GM18861 (cell line): ENCODE results near the gene SORBS2.

Experiments
- ATAC-seq: cut with Tn5 transposase; IDR thresholded peaks from one replicate; pipeline ENCODE4 v1.9.1; 2021; ENCODE audit not compliant: unreplicated experiment

Gene SORBS2

DNA sequence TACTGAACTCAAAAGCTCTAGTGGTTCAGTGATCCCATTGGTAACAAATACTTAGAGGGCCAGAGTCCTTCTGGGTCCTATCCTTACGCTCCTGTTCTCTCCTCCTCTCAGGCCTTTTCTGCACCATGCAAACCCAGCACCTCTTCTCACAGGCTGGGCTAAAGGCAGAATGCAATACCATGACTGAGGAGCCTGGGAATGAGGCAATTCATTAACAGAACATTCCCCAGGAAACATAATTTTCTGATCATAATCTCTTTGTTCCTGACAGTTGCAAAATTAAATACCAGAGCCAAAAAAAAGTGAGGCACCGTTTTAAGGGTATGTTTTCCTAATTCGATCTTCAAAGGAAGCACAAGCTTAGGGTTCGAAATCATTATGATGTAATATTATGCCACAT, 9.0 kb downstream of the SORBS2 start:
- ATAC-seq = no peak

DNA sequence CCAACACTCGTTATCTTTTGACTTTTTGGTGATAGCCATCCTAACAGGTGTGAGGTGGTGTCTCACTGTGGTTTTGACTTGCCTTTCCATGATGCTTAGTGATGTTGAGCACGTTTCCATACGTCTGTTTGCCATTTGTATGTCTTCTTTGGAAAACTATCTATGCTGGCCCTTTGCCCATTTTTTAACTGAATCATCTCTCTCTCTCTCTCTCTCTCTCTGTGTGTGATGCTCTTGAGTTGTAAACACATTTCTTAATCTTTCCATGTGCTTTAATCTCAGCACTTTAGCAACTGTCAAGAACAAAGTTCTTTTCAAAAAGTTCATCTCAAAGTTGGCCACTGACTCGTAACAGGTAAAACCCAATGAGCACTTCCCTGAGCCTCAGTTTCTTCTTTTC, 10.5 kb downstream of the SORBS2 start:
- ATAC-seq = no peak

DNA sequence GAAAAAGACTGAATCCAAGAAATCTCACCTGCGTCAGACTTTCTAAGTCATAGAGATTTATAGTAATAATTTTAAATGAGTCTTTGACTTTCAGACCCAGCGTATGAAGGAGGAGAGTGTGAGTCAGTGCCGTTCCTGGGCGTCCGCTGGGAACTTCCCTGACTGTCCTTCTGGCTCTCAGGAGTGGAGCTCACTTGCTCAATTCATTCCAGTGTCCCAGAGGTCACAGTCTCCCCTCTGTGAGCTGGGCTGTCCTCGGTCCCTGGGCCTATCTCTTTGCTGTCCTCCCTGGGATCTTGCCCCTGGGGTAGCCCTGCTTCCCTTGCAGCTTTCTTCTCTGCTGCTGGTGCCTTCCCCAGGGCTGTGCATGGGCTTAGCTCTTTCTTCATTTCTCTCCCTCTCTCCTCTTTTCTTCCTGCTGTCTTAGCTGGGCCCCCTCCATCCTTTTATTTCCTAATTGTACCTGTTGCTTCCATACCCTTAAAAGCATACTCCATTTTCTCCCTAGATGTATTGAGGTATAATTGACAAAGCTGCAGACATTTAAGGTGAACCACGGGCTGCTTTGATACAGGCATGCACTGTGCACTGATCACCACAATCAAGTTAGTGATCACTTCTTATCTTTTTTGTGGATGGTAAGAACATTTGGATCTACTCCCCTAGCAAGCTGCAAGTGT, 11.6 kb downstream of the SORBS2 start:
- no peak for ATAC-seq

DNA sequence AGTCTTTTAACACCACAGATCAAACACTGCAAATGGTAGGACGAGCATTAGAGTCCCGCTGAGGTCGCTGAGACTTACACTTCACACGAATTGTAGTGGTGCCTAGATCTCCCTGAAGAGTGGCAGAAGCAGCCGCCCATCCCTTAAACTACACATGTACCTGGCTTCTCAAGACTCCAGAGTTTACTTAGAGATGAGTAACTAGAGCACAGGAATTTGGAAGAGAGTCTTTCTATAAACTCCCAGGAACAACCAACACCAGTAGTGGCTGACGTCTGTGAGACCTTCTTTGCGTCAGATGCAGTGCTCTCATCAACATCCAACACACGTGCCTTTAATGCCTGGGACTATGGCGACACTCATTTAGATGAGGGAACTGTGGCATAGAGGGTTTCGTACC, 12.6 kb downstream of the SORBS2 start:
- ATAC-seq = no peak

DNA sequence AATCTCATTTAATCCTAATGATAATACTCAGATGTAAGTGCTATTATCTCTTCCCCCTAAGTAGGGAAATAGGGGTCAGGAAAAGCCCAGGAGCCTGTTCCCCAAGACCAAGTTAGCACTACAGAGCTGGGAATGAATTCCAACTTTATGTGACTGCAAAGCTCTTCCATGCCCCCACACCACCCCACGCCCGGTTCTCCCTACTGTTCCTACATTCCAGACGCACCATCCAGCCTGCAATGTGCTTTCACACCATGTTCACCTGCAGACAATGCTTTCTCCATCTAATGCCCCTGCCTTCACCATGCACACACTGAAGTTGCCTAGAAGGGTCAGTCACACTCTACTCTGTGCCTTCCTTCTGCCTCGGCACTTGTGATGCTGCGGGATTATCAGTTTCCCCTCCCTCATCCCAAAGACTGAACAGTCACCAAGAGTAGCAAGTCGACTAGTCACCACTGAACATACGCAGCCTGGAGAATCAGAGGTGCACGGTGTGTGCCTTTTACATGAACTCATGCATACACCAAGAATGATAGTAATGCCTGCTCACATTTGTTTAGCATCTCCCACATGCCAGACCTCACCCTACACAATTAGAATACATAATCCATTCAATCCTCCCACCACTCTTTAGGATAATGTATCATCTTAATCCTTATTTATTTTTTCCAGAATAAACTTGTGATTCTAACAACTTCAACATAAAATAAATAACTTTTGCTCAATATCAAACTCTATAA, 14.2 kb downstream of the SORBS2 start:
- ATAC-seq = no peak

DNA sequence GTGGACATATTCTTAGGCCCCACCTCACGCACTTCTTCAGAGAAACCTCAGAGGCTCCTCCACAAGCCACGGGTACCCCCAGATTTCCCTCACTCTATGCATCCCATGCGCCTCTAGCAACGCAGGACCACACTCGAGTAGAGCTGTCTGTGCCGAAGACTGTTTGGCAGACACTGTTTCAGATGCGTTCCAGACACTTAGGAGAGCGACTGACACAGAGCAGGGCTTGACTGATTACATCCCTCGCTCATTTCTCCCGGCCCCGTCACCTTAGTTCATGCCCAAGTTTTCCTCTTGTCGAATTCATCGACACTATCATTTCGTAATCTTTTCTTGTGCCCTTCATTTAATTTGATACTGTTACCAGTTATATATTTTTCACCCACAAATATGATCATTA, 15.0 kb downstream of the SORBS2 start:
- no peak for ATAC-seq

DNA sequence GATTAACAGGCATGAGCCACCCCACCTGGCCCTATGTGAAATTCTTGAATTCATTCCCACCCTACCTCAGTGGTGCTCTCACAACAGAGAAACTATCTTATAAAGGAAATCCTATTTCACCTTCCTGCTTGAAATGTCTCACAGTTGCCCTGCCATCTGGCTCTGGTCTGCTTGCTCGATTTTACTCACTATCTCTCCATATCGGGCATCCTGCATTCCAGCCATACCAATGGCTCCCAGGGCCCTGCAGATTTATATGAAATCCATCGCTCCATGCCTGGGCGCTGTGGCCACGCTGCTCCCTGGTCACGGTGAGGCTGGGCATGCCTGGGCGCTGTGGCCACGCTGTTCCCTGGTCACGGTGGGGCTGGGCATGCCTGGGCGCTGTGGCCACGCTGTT, 15.8 kb downstream of the SORBS2 start:
- ATAC-seq = no peak

DNA sequence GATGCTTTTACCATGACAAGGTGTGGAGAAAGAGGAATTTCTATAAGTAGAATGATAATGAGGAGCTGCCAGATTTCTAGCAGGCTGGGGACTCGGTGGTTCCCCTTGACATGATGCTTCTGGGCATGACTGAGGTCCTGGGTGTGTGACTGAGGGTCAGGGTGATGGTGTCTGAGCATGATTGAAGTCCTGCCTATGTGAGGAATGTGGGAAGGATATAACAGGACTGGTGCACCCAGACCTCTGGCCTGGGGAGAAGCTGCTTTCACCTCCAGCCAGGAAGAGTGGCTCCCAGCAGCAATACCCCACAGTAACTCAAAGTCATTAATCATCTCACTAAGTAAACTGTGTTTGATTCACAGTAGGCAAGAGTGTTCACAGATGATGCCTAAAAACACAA, 17.4 kb downstream of the SORBS2 start:
- no peak for ATAC-seq

DNA sequence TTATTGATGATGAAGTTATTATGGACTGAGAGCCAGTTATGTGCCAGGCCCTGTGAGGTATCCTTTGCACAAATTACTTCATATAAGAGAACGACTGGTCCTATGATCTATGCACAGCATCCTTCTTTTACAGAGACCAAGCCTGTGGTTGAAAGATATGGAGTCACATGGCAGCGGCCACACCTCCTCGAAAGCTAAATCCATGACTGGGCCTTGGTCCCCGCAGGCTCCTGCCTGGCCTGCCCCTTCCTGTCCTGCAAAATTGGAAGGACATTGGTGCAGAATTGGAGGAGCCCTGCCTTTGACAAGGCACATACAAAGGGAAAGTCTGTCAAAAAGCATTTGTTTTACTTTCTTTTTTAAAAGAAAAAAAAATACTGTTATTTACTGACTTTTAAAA, 18.3 kb downstream of the SORBS2 start:
- no peak for ATAC-seq

DNA sequence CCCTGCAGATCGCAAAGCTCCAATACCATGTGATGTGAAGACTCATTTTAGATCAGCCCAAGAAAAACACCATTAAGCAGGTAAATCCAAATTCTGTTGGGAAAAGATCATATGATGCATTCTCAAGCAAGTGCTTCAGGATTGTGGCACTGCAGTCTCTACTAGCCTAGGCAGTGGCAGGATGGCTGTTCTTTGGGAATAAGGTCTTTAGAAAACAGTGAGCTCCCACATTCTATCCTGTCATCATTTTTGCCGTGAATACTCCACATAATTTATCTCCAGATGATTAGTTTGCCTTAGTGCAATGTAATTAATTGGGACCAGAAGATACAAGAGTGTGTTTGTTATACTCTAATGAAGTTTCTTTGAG, 18.9 kb downstream of the SORBS2 start:
- ATAC-seq = no peak

DNA sequence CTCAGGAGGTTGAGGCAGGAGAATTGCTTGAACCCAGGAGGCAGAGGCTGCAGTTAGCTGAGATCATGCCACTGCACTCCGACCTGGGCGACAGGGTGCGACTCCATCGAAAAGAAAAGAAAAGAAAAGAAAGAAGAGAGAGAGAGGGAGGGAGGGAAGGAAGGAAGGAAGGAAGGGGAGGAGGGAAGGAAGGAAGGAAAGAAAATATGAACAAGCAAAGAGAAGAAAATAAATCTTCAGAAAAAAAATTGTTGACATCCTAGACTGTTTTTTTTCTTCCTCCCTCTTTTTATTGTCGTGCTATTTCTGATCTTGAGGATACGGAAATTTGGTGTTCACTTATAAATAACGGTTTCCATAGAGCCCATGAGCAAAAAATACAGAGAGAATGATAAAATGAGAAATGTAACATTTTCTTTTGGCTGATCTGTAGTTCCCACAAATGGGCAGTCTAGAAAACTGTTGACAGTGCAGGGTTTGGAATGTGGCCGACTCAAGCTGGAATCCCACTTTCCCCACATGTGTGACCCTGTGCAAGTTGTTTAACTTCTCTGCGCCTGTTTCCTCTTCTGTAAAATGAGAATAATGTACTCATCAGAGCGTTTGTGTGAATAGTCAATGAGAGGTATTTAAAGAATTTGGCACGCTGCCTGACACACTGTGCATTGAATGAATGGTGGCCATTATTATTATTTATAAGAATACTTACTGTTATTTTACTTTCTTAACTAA, 19.4 kb downstream of the SORBS2 start:
- ATAC-seq = no peak

DNA sequence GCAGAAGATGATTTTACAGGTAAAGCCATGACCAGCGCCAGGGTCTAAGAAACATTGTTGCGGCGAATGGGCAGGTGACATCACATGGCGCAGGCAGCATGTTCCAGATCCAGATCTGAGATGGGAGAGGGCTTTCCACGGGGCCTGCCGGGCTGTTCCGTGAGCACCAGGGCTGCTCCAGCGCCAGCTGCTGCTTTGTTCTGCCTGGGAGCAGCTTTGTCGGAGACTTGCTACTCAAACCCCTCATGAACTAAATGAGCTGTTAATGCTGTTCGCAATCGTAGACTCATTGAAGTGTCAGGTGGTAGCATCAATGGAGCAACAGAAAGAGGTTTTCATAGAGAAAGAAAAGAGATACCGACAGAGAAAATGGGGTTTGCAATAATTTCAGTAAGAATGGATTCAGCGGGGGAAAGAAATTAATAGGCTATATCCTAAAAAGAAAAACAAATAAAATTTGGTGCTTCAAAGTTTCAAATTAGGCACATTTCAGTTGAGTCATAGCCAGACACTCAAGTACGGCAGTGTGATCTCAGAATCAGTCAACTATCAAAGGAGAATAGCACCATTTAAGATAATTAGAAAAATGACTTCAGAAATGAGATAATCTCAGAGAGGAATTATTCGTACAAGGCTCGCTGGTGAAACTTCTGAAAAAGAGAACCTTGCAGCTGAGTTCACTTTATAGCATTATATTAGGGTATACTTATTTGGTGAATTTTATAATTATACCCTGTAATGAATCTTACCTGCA, 23.9 kb downstream of the SORBS2 start:
- no peak for ATAC-seq

DNA sequence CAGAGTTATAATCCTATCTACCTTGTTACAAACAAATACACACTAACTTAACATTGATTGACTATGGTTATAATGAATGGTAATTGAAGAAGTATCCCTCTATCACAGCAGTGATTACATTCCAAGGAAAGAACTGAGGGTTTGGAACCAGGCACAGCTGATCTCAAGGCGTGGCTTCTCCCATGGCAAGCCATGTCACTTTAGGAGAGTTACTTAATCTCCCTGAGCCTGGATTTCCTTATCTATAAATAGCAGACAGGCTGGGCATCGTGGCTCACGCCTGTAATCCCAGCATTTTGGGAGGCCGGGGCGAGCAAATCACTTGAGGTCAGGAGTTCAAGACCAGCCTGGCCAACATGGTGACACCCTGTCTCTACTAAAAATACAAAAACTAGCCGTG, 25.6 kb downstream of the SORBS2 start:
- no peak for ATAC-seq

DNA sequence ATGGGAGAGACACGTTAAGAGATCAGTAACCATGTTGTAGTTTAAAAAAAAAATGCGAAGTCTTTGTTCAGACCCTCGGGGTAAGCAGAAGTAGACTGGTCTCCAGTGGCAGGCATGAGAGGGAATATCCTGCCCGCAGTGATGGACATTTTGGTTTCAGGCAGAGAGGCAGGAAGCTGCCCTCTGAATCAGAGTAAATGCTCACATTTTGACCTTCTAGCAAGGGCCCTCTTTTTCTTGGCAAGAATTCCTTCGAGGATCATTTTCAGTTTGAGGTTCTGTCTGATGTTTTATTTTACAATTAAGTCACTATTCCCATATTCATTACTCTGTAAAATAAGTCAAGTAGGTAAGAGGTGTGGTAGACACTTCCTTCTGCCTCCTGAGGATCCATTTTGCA, 28.4 kb downstream of the SORBS2 start:
- ATAC-seq = no peak

DNA sequence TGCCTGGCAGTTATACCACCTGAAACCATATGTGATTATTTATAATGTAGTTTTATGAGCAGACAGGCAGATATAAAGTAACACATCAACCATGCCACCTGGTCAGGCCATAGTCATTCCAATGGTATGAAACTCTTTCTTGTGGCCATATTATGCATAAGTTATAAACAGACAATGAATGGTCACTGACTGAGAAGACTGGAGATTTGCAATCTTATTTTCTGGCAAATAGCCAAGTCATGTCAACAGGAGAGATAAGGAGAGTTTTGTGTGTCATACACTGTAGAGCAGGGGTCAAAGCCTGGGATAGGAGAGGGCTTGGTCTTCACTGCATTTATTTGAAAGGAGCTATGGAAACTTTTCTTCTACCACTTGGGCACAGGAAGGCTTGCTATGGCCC, 29.5 kb downstream of the SORBS2 start:
- no peak for ATAC-seq

DNA sequence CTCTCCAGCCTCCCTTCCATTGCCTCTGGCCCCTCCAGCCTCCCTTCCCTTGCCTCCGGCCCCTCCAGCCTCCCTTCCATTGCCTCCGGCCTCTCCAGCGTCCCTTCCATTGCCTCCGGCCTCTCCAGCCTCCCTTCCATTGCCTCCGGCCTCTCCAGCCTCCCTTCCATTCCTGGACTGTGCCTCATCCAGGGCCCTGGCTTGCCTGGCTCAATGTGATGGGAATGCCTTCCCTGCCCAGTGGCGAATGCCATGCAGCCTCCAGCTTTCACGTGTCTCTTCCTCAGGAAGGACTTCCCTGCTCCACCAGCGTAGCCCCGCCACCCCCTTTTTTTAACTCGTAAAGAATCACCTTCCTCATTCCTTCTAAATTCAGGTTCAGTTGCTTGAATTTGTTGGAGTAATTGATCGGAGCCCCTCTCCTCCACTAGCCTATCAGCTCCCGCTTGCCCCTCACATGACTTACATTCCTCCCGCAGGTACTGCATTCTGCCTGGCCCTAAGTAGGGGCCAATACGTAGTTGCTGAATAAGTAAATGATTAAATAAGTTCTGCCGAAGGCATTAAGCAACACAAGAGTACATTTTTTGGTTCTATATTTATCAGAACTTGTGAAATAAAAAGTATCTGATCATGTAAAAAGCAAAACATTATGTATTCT, 30.3 kb downstream of the SORBS2 start:
- ATAC-seq = no peak

DNA sequence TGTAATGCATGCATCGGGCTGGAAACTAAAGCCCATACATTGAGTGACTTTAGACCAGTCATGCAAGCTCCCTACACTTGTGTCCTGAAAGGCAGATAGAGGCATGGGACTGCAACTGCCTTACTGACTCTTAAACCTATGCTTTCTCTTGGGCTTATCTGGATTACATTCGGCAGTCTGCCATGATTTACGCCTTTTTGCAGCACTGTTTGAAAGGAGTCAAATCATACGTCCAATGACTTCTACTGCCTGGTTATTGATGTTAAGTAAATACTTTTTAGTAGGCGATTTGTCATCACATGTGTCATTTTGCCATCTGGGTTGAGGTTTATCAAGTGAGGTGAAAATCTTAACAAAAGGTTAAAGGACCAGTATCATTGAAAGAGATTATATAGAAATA, 31.5 kb downstream of the SORBS2 start:
- ATAC-seq = no peak

DNA sequence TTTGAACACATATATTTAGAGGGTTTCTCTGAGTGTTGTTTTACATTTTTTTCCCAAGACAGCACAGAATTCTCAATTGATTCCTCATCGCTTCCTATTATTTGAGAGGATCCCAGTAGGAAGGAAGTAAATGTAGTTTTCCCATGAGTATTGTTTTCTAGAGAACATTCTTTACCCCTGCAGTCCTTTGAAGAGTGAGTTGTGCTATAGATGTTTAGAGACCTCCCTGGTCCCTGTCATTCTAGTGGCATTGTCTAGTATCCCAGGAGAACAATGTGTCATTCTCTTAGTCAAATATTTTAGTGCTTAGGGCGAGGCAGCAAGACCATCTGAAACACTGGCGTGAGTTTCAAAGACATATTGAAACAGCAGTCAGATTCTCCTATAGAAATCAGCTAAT, 32.5 kb downstream of the SORBS2 start:
- ATAC-seq = no peak

DNA sequence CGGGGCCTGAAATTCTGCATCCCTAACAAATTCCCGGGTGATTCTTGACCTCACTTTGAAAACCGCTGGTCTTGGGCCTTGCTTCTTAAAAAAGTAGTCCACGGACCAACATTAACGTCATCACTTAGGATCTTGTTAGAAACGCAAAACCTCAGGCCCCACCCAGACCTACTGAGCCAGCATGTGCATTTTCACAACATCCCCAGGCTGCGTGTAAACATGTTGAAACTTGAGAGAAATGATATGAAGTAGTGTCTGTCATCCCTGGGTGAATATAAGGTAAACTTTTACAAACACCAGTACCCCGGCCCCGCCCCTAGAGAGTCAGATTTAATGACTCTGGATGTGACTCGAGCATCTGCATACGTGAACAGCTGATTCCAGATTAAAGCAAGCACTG, 33.7 kb downstream of the SORBS2 start:
- no peak for ATAC-seq

DNA sequence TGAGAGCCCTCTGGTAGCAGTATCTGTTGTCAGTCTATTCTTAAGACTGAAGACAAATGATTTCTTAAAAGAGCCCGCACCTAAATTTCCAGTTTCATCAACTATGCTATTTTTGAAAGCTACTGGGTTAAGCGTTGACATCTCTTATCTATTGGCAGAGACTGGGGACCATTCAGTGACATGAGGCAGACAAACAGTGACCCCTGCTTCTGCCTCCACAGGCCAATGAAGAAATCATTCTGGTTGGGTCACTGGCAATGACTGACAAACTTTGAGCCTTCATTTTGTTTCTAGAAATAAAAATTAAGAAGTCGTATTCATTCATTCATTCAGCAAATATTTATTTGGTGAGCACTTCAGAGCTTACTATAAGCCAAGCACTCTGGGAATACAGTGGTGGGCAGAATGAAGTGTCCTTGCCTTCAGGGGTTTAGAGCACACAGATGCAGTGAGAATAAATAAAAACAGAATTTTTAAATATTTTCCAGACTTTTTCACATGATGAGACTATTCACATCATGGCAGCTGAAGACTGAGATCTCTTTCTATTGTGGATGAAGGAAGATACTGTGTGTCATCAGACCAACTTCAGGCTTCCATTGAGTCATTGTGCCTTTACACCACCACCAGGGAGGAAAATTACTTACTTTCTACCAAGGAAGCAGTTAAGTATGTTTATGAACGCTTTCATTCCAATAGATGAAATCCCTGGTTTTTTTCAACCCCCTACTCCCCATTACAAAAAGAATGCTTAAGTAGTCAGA, 36.0 kb downstream of the SORBS2 start:
- no peak for ATAC-seq
